SU-DHL-6 (cell line): ENCODE data around the gene MYL4.

Source experiments
- CTCF ChIP-seq: fragments of 200-600 bp; sonication (generic); IDR thresholded peaks from one replicate; pipeline ENCODE4 v1.5.1; 2017; ENCODE audit warnings: antibody characterized with exemption, mild to moderate bottlenecking, low read length, moderate library complexity; ENCODE audit not compliant: insufficient read depth, poor library complexity, severe bottlenecking
- EZH2phosphoT487 ChIP-seq: fragments of 200-600 bp; sonication (generic), shearing (Covaris generic); conservative IDR thresholded peaks from 2 replicates; pipeline ENCODE4 v1.6.1; 2018; ENCODE audit warnings: mild to moderate bottlenecking, antibody characterized with exemption, low read length, moderate library complexity, mixed read lengths

- no peak for TF ChIP-seq EZH2phosphoT487
- no peak for TF ChIP-seq CTCF
These were observed 957 bp downstream of the MYL4 start for GRCh38 chr17:47210105-47210504.
